HL-60 (cell line): ENCODE measurements around the gene EVC.

Experiments used
- DNase-seq, 2 experiments: peaks; one replicate each; pipeline ENCODE4 v3.0.0-alpha.2; 2010 to 2020; ENCODE audit warnings: low read depth in 1 of 2, low spot score in 1 of 2
- H3K27ac ChIP-seq: fragments of 250-450 bp; sonication (Bioruptor Pico); replicated peaks from 2 replicates; pipeline ENCODE4 v1.5.1; 2020; ENCODE audit warnings: mild to moderate bottlenecking, moderate library complexity
- H3K27me3 ChIP-seq: fragments of 250-450 bp; sonication (Bioruptor Pico); 2 replicates; pipeline ENCODE4 v1.5.1; 2021; ENCODE audit warnings: mild to moderate bottlenecking, moderate library complexity; ENCODE audit not compliant: insufficient read depth, poor library complexity, severe bottlenecking
- H3K4me3 ChIP-seq: replicated peaks from 2 replicates; pipeline ENCODE4 v1.5.1; 2011; ENCODE audit warnings: mild to moderate bottlenecking, control low read depth, low read length; ENCODE audit not compliant: insufficient read depth
- CTCF ChIP-seq: IDR thresholded peaks from one replicate; pipeline ENCODE4 v1.5.1; 2011; ENCODE audit warnings: low read length, control low read depth, inconsistent platforms; ENCODE audit not compliant: insufficient read depth
- GABPA ChIP-seq: IDR thresholded peaks from 2 replicates; pipeline ENCODE4 v1.6.1; 2012; ENCODE audit warnings: low read depth
- POLR2AphosphoS5 ChIP-seq: IDR thresholded peaks from 2 replicates; pipeline ENCODE4 v1.6.1; 2012; ENCODE audit warnings: low read depth
- SPI1 ChIP-seq: IDR thresholded peaks from 2 replicates; pipeline ENCODE4 v1.6.1; 2012; ENCODE audit warnings: low read depth, mild to moderate bottlenecking, borderline replicate concordance
- TF ChIP-seq, protein P1 (sequence below): IDR thresholded peaks from 2 replicates; pipeline ENCODE4 v1.6.1; 2012; ENCODE audit warnings: low read depth; ENCODE audit not compliant: insufficient replicate concordance

Gene EVC

DNA sequence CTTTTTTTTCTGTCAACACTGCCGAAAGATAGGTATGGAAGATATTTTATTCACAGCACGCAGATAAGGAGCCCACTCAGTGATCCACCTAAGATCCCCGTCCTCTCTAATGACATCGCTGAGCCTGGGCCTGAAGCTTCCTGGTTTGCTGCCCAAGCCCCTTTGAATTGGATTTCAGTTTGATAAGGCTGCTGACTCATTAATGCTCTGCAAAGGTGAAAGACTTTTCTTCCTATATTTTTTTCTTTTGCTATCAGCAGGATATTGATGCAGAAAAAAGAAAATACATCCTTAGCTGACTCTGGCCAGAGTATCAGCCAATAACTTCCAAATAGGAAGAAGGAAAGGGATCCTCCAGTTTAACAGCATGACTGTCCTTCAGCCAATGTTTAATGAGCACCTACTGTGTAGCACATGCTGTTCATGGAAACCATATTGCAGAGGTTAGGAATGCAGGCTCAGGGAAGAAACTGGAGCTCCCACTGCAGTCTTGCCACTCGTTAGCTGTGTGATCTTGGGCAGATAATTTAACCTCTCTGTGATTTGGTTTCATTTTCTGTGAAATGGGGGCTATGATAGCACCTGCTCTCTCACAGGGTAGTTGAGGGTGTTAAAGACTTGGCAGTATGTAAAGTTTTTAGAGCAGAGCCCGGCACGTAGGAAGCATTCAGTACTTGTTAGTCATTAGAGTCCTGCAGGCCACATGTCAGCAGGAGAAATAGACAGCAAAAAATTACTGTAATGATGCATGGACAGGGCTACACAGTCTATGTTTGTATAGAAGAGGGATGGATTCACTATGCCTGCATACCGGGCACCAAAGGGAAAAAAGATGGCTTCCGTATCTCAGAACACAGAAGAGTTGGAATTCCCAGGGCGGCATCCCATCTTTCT is 39.3 kb downstream of the EVC start:
- H3K4me3 ChIP-seq = no peak overlapping the region
- H3K27ac ChIP-seq = no peak overlapping the region
- DNase-seq = no peak
- TF ChIP-seq POLR2AphosphoS5 (no peak), CTCF (no peak), GABPA (no peak), SPI1 (no peak)
- TF ChIP-seq, protein P1, sequence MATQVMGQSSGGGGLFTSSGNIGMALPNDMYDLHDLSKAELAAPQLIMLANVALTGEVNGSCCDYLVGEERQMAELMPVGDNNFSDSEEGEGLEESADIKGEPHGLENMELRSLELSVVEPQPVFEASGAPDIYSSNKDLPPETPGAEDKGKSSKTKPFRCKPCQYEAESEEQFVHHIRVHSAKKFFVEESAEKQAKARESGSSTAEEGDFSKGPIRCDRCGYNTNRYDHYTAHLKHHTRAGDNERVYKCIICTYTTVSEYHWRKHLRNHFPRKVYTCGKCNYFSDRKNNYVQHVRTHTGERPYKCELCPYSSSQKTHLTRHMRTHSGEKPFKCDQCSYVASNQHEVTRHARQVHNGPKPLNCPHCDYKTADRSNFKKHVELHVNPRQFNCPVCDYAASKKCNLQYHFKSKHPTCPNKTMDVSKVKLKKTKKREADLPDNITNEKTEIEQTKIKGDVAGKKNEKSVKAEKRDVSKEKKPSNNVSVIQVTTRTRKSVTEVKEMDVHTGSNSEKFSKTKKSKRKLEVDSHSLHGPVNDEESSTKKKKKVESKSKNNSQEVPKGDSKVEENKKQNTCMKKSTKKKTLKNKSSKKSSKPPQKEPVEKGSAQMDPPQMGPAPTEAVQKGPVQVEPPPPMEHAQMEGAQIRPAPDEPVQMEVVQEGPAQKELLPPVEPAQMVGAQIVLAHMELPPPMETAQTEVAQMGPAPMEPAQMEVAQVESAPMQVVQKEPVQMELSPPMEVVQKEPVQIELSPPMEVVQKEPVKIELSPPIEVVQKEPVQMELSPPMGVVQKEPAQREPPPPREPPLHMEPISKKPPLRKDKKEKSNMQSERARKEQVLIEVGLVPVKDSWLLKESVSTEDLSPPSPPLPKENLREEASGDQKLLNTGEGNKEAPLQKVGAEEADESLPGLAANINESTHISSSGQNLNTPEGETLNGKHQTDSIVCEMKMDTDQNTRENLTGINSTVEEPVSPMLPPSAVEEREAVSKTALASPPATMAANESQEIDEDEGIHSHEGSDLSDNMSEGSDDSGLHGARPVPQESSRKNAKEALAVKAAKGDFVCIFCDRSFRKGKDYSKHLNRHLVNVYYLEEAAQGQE = no peak
- no peaks in the 10 kb centered on the region for H3K27me3 ChIP-seq

DNA sequence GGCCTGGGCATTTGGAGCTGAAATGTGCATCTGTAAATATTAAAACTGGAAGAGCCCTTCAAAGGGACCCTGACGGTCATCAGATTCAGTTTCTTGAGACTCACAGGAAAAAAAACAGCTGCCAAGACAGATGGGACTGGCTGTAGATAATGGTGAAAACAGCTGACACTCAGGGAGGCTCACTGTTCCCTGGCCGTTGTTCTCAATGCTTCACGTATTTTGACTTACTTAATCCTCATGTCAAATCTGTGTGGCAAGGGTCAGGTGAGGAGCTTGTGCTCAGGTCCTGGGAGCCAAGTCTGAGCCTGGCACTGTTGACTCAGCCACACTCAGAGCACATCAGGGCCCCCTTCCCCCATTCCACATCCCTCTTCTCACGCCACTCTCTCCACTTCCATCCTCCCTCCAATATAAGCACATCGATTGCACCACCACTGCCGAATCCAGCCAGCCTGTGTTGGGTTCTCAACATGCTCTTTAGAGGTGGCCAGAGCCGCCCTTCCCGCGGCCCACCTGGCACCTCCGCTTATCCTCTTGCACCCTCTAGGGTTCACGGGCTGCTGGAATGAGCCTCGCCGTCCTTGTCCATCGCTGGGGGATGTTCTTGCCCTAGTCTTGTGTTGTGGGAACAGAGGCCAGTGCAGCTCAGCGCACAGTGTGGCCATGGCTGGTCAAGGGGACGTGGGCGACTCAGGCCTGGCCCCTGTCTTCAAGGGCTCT is 40.1 kb downstream of the EVC start:
- H3K27me3 ChIP-seq = no peaks in the 10 kb centered on the region
- TF ChIP-seq CTCF = no peak
- TF ChIP-seq SPI1 = no peak
- TF ChIP-seq, protein P1 = no peak
- no peak for TF ChIP-seq POLR2AphosphoS5
- no peak for TF ChIP-seq GABPA
- no peak overlapping the region for H3K27ac ChIP-seq
- DNase-seq = no peak
- no peak overlapping the region for H3K4me3 ChIP-seq

GRCh38 chr4:5751666-5752375 is 40.8 kb downstream of the EVC start:
- TF ChIP-seq SPI1 = no peak
- H3K27me3 ChIP-seq = no peaks in the 10 kb centered on the region
- no peak overlapping the region for H3K27ac ChIP-seq
- no peak overlapping the region for H3K4me3 ChIP-seq
- DNase-seq = no peak
